Ammon's horn (tissue), 1 donor: ENCODE results near the gene AXL.
"Not testable (repeated sequence)": the region's sequence is repeated elsewhere in the genome, so short reads cannot be mapped to it uniquely, and the experiment has no call there.

Experiments used
- DNase-seq: peaks from one replicate; pipeline ENCODE4 v3.0.0-alpha.2; 2016; ENCODE audit warnings: low spot score

AXL gene

DNA sequence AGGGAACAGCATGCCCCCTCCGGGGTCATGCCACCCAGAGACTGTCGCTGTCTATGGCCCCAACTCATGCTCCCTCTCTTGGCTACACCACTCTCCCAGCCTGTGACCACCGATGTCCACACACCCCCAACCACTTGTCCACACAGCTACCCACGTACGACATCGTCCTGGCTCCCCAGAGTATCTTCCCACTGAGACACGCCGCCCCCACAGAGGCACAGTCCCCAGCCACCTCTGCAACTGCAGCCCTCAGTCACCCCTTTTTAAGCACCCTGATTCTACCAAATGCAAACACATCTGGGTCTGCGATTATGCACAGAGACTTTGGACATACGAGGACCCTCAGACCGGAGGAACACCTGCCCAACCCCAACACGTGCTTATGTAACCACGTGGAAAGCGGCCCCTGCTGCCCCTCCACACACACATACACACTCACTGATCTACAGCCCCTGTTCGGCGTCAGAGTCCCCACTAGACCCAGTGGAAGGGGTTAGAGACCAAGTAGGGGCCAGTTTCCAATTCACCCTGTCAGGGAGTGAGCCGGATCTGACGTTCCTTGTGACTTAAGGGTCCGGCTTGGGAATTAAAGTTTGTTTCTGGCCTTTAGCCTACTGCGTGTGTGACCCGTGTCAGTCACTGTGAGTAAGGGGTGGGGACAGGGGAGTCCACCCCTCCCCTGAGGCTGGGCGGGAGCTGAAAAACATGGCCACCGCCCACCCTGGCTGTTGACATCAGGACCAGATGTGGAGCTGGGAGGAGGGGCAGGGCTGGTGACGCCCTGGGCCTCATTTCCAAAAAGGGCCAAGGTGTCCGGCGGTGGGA, 11.9 kb upstream of the AXL start:
- DNase-seq: no peak

- no peak for DNase-seq
Observed at GRCh38 chr19:41214161-41214560, 4.9 kb upstream of the AXL start.

DNA sequence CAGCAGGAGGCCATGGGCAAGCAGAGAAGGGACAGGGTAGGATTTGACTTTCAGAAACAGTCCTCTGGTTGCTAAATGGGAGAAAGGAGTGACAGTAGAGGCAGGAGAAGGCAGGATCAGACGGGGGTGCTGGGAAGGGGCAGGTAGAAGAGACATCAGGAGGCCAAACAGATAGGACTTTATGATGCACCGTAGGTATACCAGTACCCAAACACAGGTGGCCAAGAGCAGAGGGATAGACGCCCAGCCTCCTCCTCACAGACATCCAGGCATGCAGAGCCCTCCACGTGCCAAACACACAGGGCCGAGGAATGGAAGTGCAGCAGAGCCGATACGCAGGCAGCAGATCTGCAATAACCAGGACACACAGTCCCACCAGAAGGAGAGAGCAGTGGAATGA, 1.3 kb upstream of the AXL start:
- no peak for DNase-seq

DNA sequence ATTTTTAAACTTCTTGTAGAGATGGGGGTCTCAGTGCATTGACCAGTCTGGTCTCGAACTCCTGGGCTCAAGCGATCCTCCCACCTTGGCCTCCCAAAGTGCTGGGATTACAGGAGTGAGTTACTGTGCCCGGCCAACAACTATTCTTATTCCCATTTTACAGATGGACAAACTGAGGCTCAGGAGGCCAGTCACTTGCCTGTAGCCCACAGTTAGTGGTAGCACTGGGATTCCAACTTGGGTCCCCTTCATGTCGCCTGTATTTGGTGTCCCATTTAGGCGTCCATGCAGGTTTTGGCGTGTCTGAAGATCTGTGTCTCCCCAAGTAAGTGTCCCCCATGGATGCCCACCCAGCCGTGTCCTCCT, 791 bp upstream of the AXL start:
- DNase-seq: no peak

DNA sequence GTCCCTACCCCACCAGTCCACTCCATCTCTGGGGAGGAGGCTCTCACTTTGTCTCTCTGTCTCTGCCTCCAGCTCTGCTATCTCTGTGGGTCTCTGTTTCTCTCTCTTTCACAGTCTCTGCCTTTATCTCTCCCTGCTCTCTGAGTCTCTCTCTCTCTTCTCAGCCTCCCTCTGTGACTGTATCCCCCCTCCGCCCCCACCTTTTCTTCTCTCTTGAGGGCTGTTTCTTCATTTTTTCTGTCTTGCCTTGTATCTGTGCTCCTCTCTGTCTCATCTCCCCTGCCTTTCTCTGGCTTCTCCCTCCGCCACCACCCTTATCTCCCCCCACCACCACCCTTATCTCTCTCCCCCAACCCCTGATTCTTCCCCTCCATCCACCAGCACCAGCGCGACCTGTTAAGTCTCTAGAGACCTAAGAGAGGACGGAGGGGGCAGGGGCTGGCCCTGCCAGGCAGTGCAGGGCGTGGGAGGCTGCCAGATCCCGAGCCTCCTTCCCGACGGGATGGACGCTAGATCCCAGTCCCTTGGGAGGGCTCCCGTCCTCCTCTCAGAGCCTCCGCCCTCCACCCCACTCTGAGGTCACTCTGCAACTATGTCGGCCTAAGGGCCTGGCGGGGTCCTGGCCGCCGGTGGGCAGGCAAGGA, 1.0 kb downstream of the AXL start:
- no peak for DNase-seq

- DNase-seq: no peak
Observed at GRCh38 chr19:41220811-41221210, 1.8 kb downstream of the AXL start.

GRCh38 chr19:41221514-41222205, 2.6 kb downstream of the AXL start:
- no peak for DNase-seq

DNA sequence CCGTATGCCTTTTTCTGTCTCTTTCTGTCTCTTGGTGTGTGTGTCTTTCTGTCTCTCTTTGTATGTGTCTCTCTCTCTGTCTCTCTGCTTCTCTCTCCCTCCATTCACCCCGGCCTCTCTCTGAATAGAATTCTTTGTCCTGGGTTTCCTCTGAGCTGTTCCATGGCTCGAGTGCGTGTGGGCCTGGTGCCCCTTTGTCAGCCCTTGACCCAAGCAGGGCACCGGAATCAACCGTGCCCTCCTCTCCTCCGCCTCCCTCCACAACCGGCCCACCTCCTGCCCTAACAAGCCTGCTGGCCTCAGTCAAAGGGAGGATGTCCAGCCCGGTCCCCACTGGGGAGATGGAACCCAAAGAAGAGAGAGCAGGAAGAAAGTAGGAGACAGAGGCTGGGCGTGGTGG, 3.2 kb downstream of the AXL start:
- DNase-seq: no peak

- no peak for DNase-seq
Observed at GRCh38 chr19:41223431-41224234, 4.6 kb downstream of the AXL start.

- no peak for DNase-seq
Observed at GRCh38 chr19:41224632-41225031, 5.6 kb downstream of the AXL start.

DNA sequence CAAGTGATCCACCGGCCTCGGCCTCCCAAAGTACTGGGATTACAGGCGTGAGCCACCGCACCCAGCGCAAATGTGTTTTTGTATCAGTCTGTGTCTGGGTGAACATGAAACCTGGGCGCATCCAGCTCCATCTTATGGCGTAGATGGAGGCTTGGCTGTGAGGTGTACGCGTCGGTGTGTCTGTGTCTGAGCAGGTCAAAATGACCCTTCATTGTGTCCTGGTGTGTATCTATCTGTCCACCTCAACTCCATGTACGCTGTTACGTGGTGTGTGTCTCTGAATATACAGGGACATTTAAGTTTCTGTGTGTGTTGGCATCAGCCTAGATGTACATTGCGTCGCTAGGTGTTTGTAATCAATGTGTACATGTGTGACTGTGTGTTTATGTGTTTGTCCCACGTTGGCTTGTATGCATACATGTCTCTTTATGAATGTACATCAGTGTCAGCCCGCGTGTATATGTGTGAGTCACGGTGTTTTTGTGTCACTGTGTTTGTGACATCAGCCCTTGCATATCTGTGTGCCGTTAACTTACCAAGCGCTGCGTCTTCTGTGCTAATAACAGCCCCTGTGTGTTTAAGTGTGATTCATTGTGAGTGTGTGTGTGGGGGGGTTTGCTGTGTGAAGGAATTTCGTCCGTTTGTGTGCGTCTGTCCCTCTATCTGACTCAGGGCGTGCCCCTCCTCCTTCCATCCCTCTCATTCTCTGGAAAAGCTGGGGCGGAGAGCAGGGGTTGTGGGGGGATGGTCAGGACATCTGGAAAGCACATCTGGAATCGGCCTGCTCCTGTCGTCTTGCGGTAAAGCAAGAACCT, 6.4 kb downstream of the AXL start:
- DNase-seq: no peak

DNA sequence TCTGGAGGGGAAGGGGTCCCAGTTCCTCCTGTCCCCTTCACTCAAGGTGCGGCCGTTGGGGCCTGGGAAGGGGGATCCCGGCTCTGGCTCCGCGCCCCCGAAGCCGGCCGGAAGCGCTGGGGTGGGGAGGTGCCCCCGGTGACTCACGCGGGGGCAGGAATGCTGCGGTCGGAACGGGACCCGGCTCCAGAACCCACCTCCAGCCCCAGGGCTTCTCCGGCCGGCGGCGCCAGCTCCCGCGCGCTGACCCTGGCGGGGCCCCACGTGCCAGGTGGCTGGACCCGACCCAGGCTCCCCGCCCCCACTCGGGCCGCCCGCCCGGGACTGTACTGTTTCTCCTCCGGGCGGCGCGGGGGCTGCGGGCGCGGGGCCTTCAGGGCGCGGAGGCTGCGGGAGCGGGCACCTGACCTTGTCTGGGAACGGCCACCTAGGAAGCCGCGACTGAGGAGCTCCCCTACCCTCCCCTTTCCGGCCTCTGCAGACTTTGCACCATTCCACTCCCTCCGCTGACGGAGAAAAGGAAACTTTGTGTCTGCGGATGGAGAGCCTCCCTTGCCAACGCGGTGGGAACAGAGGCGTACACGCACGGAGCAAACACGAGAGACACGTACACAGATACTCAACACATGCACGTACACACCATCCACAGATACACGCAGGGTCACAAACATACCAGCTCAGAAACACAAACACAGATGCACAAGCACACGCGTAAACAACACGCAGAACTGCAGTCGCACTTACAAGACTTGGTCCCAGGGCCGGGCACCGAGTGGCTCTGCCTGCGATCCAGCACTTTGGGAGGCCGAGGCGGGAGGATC, 7.2 kb downstream of the AXL start:
- DNase-seq: peak; percentile 34

DNA sequence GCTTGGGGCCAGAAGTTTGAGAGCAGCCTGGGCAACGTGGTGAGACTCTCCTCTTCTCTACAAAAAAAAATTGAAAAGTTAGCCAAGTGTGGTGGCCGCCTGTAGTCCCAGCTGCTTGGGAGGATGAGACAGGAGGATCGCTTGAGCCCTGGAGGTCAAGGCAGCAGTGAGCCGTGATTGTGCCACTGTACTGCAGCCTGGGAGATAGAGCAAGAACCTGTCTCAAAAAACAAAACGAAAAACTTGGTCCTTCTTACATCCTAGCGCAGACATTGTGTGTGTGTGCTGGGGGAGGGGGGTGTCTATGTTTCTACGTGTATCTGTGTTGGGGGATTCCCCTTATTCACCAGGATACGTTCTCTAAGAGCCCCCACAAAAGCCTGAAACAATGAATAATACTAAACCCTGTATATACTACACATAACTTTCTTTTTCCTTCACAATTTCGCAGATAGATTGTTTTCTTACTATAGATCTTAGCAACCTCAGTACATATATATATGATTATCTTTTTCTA, 7.9 kb downstream of the AXL start:
- DNase-seq: no peak

DNA sequence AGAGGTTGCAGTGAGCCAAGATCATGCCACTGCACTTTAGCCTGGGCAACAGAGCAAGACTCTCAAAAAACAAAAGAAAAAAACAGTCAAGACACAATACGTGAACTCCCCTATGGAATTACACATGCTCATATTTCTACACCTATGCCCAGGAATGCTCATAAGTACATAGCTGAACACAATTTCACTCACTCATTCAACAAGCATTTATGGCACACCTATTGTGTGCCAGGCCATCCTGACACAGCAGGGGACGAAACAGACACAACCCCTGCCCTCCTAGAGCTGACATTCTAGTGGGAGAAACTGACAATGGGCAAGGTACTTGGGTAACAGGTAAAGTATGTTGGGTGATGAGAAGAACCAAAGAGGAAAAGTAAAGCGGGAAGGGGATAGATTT, 9.5 kb downstream of the AXL start:
- DNase-seq: no peak

- DNase-seq: not testable (repeated sequence)
Observed at GRCh38 chr19:41229338-41229737, 10.3 kb downstream of the AXL start.

DNA sequence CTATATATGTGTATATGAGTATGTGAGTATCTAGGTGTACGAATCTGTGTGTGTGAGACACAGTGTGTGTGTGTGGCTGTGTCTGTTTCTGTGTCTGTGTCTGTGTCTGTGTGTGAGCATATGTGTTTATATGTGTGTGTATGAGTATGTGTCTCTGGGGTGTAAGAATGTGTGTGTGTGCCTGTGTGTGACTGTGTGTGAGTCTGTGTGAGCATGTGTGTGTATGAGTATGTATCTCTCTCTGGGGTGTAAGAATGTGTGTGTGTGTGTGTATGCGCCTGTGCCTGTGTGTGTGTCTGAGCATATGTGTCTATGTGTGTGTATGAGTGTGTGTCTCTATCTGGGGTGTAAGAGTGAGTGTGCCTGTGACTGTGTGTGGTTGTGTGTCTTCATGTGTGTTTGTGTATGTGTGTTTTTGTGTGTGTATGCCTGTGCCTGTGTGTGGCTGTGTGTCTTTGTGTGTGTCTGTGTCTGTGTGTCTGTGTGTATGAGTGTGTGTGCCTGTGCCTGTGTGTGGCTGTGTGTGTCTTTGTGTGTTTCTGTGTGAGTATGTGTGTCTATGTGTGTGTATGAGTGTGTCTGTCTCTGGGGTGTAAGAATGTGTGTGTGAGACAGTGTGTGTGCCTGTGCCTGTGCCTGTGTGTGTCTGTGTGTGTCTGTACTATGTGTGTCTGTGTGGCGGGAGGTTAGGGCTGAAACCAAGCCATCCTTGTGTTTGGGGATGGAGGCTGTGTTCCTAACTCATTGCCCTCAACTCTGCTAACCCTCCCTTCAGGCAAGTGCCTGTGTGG, 11.2 kb downstream of the AXL start:
- DNase-seq: no peak

DNA sequence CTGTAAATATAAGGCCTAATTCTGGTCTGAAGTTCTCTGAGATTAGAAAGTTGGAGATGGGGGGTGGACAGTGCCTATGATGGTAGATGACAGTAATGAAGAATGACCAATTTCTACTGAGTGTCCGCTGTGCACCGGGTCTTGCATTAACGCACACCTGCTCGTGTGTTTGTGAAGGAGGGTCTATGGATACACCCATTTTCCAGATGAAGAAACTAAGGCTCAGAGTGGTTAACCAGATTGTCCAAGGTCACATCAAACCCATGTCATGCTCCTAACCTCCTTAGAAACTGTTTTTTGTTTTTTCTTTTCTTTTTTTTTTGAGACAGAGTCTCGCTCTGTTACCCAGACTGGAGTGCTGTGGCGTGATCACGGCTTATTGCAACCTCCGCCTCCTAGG, 13.7 kb downstream of the AXL start:
- DNase-seq: no peak

DNA sequence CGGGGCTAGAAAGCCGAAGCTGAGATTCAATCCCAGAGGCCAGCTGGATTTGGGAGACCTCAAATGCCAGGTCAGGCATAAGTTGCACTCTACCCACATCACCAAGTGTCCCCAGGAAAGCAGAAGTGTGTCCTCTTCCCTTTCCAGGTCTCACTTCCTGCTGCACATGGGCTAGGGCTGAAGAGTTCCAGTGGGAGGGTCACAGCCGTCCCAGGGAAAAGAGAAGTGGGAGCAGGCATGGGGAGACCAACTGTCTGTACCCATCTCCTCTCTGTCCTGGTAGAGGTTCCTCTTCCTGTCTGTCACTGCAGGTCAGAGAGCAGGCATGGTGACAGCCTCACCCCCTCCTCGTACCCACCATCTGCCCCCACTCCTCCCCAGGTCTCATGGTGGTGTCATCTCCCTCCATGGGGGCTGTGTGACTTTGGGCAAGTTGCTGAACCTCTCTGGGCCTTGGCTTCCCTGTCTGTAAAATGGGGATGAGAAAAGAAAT, 14.8 kb downstream of the AXL start:
- peak; percentile 77 for DNase-seq

- no peak for DNase-seq
Observed at GRCh38 chr19:41234512-41235168, 15.6 kb downstream of the AXL start.
